GM12872 (cell line): ENCODE data around the gene ATG7.

Source experiments
- TF ChIP-seq, protein P1 (sequence below): IDR thresholded peaks from 3 replicates; pipeline ENCODE4 v1.5.1; 2011; ENCODE audit warnings: low read depth, mild to moderate bottlenecking, low read length, moderate library complexity; ENCODE audit not compliant: insufficient read depth

Gene ATG7

DNA sequence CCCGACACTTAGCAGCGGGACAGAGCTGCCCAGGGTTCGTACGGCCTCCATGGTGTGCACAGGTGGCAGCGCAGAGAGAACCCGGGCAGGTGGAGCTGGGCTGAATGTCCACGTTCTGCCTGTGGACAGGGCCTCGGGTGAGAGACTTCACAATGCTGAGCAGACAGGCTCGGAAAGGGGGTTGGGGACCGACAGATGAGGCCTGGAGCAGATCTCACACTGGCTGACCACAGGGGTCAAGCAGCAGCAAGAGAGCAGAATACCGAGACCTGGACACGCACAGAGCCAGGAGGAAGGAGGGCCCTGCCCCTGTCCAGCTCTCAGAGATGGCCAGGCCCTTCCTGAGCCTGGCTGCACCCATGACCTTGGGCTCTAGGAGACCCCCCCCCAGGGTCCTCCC, 288.5 kb downstream of the ATG7 start:
- TF ChIP-seq, protein P1, sequence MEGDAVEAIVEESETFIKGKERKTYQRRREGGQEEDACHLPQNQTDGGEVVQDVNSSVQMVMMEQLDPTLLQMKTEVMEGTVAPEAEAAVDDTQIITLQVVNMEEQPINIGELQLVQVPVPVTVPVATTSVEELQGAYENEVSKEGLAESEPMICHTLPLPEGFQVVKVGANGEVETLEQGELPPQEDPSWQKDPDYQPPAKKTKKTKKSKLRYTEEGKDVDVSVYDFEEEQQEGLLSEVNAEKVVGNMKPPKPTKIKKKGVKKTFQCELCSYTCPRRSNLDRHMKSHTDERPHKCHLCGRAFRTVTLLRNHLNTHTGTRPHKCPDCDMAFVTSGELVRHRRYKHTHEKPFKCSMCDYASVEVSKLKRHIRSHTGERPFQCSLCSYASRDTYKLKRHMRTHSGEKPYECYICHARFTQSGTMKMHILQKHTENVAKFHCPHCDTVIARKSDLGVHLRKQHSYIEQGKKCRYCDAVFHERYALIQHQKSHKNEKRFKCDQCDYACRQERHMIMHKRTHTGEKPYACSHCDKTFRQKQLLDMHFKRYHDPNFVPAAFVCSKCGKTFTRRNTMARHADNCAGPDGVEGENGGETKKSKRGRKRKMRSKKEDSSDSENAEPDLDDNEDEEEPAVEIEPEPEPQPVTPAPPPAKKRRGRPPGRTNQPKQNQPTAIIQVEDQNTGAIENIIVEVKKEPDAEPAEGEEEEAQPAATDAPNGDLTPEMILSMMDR: no peak

DNA sequence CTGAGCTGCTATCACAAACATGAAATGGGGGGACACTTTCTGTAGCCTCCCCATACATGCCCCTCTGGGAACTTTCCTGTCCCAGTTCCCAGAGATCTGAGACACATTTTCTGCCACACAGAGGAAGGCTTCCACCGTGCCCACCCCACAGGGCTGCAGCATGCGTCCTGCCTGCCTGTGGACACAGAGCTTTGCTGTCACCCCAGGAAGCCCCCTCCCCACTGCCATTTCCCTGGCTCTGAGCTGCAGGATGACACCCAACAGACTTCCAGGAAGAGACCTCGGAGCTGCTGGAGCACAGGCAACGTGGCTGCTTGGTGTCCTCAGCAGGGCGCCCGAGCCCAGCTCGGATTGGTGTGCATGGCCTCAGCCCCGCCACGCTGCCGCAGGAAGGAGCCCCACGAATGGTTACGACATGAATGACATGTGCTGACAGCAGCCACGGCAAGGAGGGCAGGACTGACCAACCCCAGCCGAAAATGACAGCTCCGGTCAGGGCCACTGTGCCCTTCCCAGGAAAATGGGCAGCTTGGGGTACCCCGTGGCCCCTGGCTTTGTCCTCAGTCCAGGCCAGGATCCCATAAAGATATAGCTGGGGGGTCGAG, 290.2 kb downstream of the ATG7 start:
- TF ChIP-seq, protein P1: no peak

DNA sequence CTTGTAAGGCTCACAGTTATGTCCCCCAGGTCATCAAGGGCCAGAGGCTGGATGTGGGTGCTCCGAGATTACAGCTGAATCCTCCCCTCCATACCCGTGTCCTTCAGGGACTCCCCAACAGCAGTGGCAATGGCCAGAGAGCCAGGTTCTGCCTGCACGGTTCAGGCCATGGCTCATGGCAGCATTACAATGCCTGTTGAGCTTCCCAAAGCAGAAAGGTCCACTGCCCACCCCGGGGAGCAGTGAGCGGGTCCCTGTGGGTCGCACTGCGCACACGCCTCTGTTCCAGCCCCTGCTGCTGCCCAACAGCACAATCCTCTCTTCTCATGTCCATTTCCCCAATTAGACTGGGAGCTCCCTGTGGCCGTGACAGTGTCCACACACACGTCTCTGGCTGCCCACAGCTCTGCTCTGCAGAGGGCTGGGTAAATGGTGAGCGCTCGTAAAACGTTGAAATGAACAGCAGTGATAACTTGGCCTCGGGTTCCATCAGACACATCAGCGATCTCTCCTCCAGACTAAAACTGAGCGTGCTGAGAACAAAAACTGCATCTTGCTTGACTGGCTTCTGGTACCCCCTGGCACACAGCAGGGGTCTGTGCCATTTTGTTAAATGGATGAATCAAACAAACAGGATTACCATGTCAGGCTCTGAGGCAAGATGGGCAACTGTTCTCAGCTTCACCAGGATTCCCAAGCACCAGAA, 291.1 kb downstream of the ATG7 start:
- TF ChIP-seq, protein P1: no peak

DNA sequence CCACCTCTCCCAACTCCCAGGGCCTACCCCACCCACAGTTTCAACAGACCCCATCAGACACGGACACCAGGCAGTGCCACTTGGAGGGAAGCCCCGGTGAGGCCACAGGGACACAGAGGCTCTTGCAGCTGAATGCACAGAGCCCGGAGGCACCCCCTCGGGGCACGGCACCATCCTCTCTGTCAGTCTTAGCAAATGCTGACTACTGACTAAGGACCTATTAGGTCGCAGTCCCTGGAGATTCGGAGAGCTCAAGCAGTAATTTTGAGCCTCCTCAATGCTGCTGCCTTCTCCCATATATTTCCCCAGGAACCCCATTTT, 291.6 kb downstream of the ATG7 start:
- TF ChIP-seq, protein P1: no peak

DNA sequence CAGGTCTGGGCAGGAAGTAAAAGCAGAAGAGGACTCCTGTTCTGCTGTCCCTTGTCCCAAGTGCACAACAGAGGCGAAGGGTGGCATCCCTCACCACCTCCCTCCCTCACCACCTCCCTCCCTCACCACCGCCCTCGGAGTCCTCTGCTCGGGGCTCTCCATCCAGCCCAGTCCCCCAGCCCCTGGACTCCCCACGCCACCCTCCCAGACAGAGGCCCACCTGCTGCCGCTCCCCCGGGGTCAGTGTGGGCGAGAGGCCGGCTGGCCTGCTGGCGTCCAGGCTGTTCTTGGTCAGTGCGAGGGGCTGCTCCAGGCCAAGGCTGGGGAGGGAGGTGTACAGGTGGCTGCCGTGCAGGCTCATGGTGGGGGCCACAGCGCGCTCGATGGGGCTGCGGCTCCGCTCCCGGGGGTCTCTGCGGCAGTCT, 292.4 kb downstream of the ATG7 start:
- TF ChIP-seq, protein P1: no peak

DNA sequence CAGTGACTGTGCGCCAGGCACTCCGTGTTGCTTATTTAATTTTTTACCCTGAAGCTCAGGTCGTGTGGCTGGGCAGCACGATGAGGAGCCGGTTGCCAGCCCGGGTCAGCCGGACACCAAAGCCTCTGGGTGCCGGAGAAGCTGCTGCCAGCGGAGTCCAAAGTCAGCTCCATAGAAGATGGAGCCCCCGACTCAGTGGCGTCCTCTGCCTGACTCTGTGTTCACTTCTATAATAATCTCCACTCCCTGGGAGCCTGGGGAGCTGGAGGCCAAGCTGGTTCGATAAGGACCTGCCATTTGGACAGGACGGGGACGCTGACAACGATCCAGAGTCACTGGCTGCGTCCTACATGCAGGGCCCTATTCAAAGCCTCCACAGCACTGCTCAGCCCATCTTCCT, 292.9 kb downstream of the ATG7 start:
- TF ChIP-seq, protein P1: no peak

DNA sequence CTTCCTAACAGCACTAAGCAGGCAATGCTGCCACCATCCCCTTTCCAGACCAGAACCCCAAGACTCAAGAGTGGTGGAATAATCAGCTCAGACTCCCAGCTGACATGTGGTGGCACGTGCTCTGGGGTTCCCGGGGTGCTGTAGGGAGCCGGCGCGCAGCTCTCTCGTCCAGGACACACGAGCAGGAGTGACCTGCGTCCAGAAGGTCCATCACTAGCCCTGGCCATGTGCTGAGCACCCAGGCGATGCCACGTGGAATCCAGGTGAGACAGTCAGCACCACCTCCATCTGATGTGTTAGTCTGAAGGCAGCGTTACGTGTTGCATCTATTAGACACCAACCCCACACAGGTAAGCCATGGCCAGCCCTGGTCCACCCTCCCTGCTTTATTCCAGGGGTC, 293.3 kb downstream of the ATG7 start:
- TF ChIP-seq, protein P1: no peak
